HK-2 (cell line): ENCODE data around the gene EARS2.
"Not testable (repeated sequence)": the region's sequence is repeated elsewhere in the genome, so short reads cannot be mapped to it uniquely, and the experiment has no call there.

Experiments used
- DNase-seq: peaks from one replicate; pipeline ENCODE4 v3.0.0-alpha.2; 2018; ENCODE audit not compliant: unreplicated experiment

The EARS2 gene

DNA sequence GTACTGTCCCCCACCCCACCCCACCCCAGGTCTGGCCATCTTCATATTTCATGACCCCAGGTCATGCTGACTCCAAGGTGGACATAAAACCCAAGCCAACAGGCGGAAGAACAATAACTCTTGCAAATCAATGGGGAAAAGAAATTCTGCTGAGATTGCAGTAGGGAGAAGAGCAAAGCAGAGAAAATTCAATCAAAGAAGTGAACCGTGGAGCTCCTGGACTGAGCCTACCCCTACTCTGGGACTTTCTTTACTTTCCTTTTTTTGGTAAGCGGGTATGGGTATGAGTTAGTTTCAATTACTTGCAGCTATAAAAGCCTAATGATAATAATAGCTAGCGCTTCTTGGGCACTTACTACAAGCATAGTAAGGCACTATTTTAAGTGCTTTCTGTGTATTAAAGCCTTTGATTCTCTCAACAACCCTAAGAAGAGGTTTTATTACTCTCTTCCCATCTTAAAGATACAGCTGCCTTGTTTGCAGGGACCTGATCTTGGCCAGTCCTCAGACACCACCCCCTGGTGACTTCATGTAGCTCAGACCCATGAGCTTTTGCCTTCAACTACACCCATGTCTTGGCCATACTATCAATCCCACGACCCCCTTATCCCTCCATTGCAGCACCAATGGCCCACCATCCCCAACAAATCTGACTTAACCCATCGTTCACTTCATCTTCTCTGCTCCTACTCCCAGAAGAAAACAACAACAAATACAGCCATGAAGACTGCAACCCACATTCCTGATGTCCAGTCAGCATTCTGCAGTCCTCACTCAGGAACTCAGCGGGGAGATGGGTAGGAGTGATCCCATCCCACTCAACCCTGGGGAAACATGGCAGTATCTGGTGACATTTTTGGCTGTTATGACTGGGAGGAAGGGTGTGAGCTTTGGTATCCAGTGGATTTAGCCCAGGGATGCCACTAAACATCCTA is 51.2 kb downstream of the EARS2 start:
- DNase-seq: no peak

GRCh38 chr16:23505180-23505665 is 51.9 kb downstream of the EARS2 start:
- no peak for DNase-seq

DNA sequence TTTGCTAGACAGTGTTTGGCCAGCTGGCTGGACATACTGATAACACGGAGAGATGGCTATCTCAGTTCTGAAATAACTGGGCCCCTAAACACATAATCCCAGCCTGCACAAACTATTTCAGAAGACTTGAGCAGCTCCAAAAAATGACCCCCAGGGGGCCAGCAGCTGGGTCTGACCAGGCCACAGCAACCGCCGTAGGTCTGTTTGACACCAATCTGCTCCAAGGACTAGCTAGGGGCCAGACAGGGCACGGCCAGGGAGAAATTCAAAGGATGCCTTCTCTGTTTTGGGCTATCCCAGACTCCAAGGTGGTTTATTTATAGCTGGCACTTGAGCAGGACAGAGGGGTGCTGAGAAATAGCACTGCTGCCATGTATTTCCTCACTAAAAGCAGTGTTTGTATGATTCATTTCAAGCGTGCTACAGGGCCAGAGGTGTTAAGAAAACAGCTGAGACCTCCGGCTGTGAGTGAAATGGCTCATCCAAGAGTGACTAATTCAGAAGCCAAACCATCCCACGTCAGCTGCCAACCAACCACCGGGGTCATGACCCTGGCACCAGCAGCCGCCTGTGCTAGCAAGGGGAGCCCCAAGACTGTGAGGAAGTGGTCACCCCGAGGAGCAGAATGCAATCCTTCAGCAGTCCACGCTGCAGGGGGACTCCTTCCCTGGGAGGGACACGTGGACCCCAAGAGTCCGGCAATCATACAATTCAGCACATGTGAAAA is 52.5 kb downstream of the EARS2 start:
- DNase-seq: peak; percentile 71

- DNase-seq: no peak
These were observed 53.1 kb downstream of the EARS2 start for GRCh38 chr16:23504076-23504452.

GRCh38 chr16:23502466-23502865 is 54.7 kb downstream of the EARS2 start:
- no peak for DNase-seq

DNA sequence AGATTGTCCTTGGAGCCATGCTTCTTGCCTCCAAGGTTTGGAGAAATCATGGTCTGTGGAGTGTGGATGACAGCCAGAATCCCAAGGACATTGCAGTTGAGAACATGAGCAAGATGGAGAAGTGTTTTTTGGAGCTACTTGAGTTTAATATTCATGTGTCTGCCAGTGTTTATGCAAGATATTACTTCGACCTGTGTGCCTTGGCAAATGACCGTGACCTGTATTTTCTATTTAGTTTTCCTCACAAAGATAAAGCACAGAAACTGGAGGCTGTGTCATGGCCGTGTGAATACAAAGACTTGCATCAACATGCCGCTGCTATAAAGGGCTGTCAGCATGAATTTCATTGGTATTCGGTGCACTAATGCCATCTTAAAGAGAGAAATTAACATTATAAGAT is 55.9 kb downstream of the EARS2 start:
- DNase-seq: no peak

GRCh38 chr16:23500862-23501225 is 56.3 kb downstream of the EARS2 start:
- no peak for DNase-seq

DNA sequence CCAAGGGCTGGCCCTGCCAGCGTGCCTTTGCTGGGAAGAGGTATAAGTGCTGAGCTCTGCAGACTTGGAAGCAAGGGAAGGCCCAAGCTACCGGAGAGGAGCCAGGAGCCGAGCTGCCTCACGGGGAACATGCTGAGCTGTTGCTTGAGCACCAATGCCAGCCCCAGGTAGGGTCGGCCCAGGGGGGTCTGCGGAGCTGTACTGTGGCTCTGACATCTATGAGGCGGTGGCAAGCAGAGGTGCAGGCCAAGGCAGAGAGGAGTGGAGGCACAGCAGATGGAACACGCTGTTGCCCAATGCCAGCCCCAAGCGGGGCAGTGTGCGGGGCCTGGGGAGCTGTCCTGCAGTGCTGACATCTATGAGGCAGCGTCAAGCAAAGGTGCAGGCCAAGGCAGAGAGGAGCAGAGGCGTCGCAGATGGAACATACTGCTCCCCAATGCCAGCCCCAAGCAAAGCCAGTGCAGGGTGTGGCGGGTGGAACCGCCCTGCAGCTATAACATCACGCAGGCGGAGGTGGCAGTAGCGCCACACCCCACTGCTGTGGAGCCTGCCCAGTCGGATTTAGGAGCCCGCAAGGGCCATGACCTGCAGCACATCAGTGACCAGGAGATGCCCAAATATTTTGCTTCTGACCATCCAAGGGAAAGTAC is 56.8 kb downstream of the EARS2 start:
- DNase-seq: no peak

DNA sequence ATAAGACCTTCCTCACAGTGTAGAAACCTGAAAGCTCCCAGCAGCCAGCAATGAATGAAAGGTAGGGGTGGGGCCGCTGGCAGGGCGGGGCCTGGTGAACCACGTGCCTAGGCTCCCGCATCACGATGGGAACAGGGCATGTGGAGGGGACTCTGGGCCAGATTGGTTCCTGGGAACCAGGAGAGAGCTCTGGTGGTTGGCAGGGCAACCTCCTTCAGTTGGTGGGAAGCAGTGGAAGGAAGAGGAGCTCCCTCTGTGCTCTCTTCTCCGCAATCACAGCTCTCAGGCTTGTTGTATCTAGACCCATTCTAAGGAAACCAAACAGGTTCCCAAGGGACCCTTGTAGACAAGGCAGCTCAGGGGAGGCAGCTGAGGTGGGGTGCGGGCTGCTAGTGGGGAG is 57.3 kb downstream of the EARS2 start:
- DNase-seq: no peak

DNA sequence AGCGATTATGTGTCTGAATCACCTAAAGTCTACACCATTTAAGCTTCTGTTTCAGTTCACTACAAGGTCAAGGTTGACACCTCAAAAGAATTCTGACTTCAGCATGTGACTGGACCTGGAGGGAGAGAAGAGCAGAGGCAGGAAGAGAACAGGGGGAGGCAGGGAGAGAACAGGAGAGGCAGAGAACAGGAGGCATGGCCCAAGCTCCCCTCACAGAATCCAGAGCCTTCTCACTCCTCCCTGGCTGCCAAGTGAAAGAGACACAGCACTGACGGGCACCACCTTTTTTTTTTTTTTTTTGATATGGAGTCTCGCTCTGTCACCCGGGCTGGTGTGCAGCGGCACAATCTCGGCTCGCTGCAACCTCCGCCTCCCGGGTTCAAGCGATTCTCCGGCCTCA is 58.3 kb downstream of the EARS2 start:
- DNase-seq: no peak

DNA sequence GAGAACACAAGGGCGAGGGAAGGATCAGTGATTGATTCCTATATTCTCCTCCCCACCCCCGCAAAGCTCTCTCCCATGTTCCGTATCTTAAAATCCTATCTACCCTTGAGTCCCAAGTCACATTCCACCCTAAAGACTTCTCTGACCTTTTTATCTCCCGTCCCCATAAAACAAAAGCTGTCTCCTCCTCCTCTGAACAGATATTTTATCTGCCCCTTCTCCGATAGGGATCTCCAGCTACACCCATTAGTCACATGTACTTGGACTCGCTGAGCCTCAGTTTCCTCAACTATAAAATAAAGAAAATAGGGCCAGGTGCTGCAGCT is 59.6 kb downstream of the EARS2 start:
- DNase-seq: no peak

GRCh38 chr16:23496821-23497542 is 60.2 kb downstream of the EARS2 start:
- DNase-seq: no peak

DNA sequence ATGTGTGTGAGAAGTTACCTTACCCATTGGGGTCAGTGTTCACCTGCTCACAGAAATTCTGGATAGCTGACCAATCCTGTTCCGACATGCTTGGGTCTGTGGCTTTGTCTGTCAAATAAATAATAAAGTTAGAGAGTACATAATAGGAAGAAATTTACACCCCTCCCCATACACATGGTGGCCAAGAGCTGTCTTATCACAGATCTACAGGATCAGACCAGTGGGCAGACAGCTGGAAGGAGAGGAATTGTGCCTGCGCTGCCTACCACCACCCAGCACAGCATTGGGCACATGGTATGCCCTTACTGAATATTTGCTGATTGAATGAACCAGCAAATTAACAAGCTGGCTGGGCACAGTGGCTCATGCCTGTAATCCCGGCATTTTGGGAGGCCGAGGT is 61.5 kb downstream of the EARS2 start:
- no peak for DNase-seq

DNA sequence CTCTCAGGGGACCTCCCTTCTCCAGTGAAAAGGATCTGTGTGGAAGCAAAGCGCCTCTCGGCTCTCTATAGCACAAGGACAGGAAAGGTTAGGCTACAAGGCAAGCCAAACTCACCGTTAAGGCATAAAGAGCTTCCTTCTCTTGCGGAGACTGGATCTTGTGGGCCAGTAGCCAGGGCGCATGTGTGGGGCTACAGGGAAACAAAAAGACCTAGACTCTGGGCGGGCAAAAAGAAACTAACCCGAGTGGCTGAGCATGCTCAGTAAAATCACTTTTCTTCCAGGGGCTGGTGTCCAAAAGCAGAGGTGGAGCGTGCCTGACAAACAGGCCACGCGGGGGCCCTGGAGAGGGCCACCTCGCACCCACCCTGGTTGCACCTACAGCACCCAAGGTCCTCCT is 63.0 kb downstream of the EARS2 start:
- no peak for DNase-seq

GRCh38 chr16:23491490-23492391 is 65.4 kb downstream of the EARS2 start:
- no peak for DNase-seq

- no peak for DNase-seq
These were observed 70.7 kb downstream of the EARS2 start for GRCh38 chr16:23486480-23486879.

DNA sequence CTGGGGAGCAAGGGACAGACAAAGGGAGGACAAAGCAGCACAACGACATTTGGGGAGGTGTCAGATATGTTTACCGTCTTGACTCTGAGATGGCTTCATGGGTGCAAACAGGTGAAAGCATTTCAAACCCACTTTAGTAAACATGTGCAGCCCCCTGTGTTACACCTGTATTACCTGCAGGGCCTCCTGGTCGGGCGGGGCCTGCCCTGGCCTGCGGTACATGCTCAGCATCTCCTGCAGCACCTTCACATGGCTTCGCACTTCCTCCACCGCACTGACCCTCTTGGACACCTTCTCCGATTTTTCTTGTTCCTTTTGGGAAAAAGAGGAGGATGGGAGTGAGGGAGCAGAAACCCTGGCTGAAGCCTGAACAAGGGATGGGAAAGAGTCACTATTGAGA is 71.3 kb downstream of the EARS2 start:
- DNase-seq: no peak

GRCh38 chr16:23485257-23485614 is 71.9 kb downstream of the EARS2 start:
- no peak for DNase-seq

DNA sequence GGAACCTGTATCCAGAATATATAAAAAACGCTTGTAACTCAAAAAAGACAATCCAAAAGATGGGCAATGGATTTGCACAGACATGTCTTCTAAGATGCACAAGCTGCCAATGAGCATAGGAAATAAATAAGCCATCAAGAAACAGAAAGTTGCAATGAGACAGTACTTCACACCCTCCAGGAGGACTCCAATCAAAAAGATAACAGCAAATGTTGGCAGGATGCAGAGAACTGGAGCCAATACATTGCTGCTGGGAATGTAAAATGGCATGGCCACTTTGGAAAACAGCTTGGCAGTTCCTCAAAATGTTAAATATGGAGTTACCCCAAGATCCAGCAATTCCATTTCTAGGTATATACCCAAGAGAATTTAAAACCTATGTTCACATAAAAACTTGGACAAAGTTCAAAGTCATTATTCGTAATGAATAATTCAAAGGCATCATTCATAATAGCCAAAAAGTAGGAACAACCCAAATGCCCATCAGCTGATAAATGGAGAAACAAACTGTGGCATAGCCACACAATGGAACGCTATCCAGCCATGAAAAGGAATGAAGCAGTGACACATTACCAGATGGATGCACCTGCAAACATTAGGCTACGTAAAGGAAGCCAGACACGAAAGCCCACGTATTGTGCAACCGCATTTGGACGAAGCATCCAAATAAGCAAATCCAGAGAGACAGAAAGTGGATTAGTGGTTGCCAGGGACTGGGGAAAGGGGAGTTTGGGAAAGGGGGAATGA is 72.5 kb downstream of the EARS2 start:
- no peak for DNase-seq

DNA sequence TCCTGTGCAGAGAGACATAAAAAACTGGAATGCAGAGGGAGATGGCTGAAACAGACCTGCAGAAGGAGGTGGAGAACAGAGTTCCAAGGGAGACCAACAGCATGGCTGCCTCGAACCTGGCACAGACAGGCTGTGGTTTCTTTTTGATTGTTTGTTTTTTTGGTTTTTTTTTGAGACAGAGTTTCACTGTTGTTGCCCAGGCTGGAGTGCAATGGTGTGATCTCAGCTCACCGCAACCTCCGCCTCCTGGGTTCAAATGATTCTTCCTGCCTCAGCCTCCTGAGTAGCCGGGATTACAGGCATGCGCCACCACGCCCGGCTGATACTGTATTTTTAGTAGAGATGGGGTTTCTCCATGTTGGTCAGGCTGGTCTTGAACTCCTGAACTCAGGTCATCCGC is 73.7 kb downstream of the EARS2 start:
- DNase-seq: not testable (repeated sequence)
